ENCODE results near the gene PRDX5. TPM values are rescaled to one million over a fixed set of nuclear protein-coding genes. Genes with fewer than 3 reads are reported as not detected.

The PRDX5 gene
- total RNA-seq, 1 donor from 2014 or later = 229 TPM

- Histone ChIP-seq H3K4me1 (no peaks in the 10 kb centered on the region), H3K27me3 (no peaks in the 10 kb centered on the region), H3K27ac (no peak overlapping the region), H3K36me3 (peaks cover 0 to 52% of the 10 kb centered on the region in 2 donors), H3K4me3 (no peak overlapping the region), H3K9me3 (no peaks in the 10 kb centered on the region)
- TF ChIP-seq CTCF (IDR thresholded peaks at IDR 0.05) = no peak
- TF ChIP-seq POLR2AphosphoS5 (IDR thresholded peaks at IDR 0.05; ENCODE audit: insufficient read depth in 1 of 2, low read depth in 1 of 2) = no peak
- no peak for TF ChIP-seq POLR2A (IDR thresholded peaks at IDR 0.05)
- DNase-seq (ENCODE audit: extremely low spot score in 2 of 2) = no peak
- intact Hi-C loops (cut with DNase I) = no loop called here
Measured at GRCh38 chr11:64369440-64370421, 51.8 kb downstream of the PRDX5 start.

- Histone ChIP-seq H3K4me3 (no peak overlapping the region), H3K27me3 (no peaks in the 10 kb centered on the region), H3K4me1 (no peaks in the 10 kb centered on the region), H3K36me3 (peaks cover 0 to 38% of the 10 kb centered on the region in 2 donors), H3K9me3 (no peaks in the 10 kb centered on the region), H3K27ac (no peak overlapping the region)
- no peak for TF ChIP-seq CTCF (IDR thresholded peaks at IDR 0.05)
- TF ChIP-seq POLR2AphosphoS5 (IDR thresholded peaks at IDR 0.05; ENCODE audit: insufficient read depth in 1 of 2, low read depth in 1 of 2) = no peak
- no peak for TF ChIP-seq POLR2A (IDR thresholded peaks at IDR 0.05)
- intact Hi-C loops (cut with DNase I) = no loop called here
- no peak for DNase-seq (ENCODE audit: extremely low spot score in 2 of 2)
Measured at GRCh38 chr11:64371201-64371600, 53.3 kb downstream of the PRDX5 start.

MicroRNAs within 50 kb of the gene (microRNA counts, 767-probe panel; counts per million panel counts)
- 238 to 261 counts per million in 2 donors for microRNA hsa-miR-1237

Small RNA genes lying within 50 kb of the gene (microRNA-seq; reads per million reads assigned to microRNA genes)
- gene MIR1237 (ENCODE audit: borderline number of aligned reads, borderline replicate concordance) = 1.9 reads per million
- not detected for gene MIR7155 (ENCODE audit: borderline number of aligned reads, borderline replicate concordance)

Small RNA genes lying within 50 kb of the gene (small RNA-seq; reads per million reads assigned to genes)
- gene MIR1237 (not detected), gene MIR7155 (not detected), gene RF00019 (not detected)

Other genes starting within 250 kb of the PRDX5 start
- 61.4 TPM for gene MACROD1, start 152.0 kb upstream of the PRDX5 start, total RNA-seq
- 91.3 TPM for gene STIP1, start 131.9 kb upstream of the PRDX5 start, total RNA-seq
- 24.3 TPM for gene FERMT3, start 111.4 kb upstream of the PRDX5 start, total RNA-seq
- 27.7 TPM for gene TRPT1, start 91.9 kb upstream of the PRDX5 start, total RNA-seq
- gene NUDT22, start 91.8 kb upstream of the PRDX5 start, total RNA-seq = 38.8 TPM
- 43.7 TPM for gene DNAJC4, start 87.6 kb upstream of the PRDX5 start, total RNA-seq
- gene VEGFB, start 83.5 kb upstream of the PRDX5 start, total RNA-seq = 44.9 TPM
- gene FKBP2, start 77.0 kb upstream of the PRDX5 start, total RNA-seq = 66.0 TPM
- gene PPP1R14B, start 71.2 kb upstream of the PRDX5 start, total RNA-seq = 85.2 TPM
- 33.1 TPM for gene PLCB3, start 66.6 kb upstream of the PRDX5 start, total RNA-seq
- gene BAD, start 33.5 kb upstream of the PRDX5 start, total RNA-seq = 83.5 TPM
- 20.6 TPM for gene GPR137, start 32.3 kb upstream of the PRDX5 start, total RNA-seq
- 0.98 TPM for gene KCNK4, start 26.8 kb upstream of the PRDX5 start, total RNA-seq
- not detected for gene CATSPERZ, start 17.8 kb upstream of the PRDX5 start, total RNA-seq
- 44.4 TPM for gene ESRRA, start 12.6 kb upstream of the PRDX5 start, total RNA-seq
- 195 TPM for gene TRMT112, start 562 bp upstream of the PRDX5 start, total RNA-seq
- gene CCDC88B, start 22.1 kb downstream of the PRDX5 start, total RNA-seq = 7.9 TPM
- gene RPS6KA4, start 41.0 kb downstream of the PRDX5 start, total RNA-seq = 39.3 TPM
- gene SLC22A11, start 237.8 kb downstream of the PRDX5 start, total RNA-seq = 0.25 TPM